K562 (cell line): ENCODE measurements around the gene SLC8A2. TPM values are rescaled to one million over a fixed set of nuclear protein-coding genes. Genes with fewer than 3 reads are reported as not detected.

Source experiments
- ATAC-seq: fragments of 200-7000 bp; cut with Tn5 transposase; 3 replicates; pipeline ENCODE4 v1.9.1; 2020; ENCODE audit warnings: moderate library complexity
- BruUV-seq: library from RNA; stranded (reverse); fragments of 400-500 nt; replicated peaks from 2 replicates; lab custom pipeline; 2021; lab: Mats Ljungman, UMichigan
- CTCF ChIA-PET: fragments of 300-600 bp; formaldehyde crosslinking; extraction: SDS; loops from one replicate; lab custom pipeline; 2021; ENCODE audit warnings: low intra/inter-chr PET ratio; lab: Yijun Ruan, JAX
- POLR2A ChIA-PET: fragments of 300-600, 350-650 bp; sonication (Branson Sonifier 250); formaldehyde crosslinking; extraction: SDS; loops from one replicate; lab custom pipeline; 2021; ENCODE audit warnings: antibody characterized with exemption, inconsistent platforms; lab: Yijun Ruan, JAX
- DNase-seq, 4 experiments: peaks; one replicate each; pipeline versions ENCODE4 v3.0.0 to v3.0.0-alpha.2; 2011 to 2018; ENCODE audit warnings: low spot score in 3 of 4, mixed read lengths in 3 of 4; ENCODE audit errors: extremely low read depth in 1 of 4
- FAIRE-seq: peaks from 2 replicates; lab custom pipeline; 2011; peaks lifted over from hg19 to GRCh38; lab: Jason Lieb, UNC
- H2AFZ ChIP-seq: 2 replicates; pipeline ENCODE4 v1.6.0; 2011; ENCODE audit warnings: low read depth, low read length, control low read depth, inconsistent platforms
- H3K27ac ChIP-seq: fragments of 200-600 bp; 3 replicates; pipeline ENCODE4 v1.8.0; 2011; ENCODE audit warnings: low read depth, mild to moderate bottlenecking, control low read depth, inconsistent platforms, low read length, moderate library complexity, mixed read lengths; ENCODE audit errors: extremely low read depth
- H3K27me3 ChIP-seq, 2 experiments: fragments of 300-600 bp in 1 of 2; 2 replicates in 1 of 2; 3 replicates in 1 of 2; pipeline versions ENCODE4 v1.6.0 to v1.8.0; 2011; ENCODE audit warnings: inconsistent platforms in 2 of 2, low read length in 2 of 2, mild to moderate bottlenecking in 1 of 2, mixed read lengths in 1 of 2, moderate library complexity in 1 of 2; ENCODE audit not compliant: control insufficient read depth in 2 of 2, insufficient read depth in 2 of 2
- H3K36me3 ChIP-seq: fragments of 300-600 bp; 3 replicates; pipeline ENCODE4 v1.8.0; 2011; ENCODE audit warnings: mild to moderate bottlenecking, low read length, inconsistent platforms; ENCODE audit not compliant: control insufficient read depth, insufficient read depth
- H3K4me1 ChIP-seq, 2 experiments: fragments of 200-600 bp in 1 of 2; replicated peaks in 1 of 2; 2 replicates in 1 of 2; 3 replicates in 1 of 2; pipeline versions ENCODE4 v1.5.1 to v1.8.0; 2011; ENCODE audit warnings: inconsistent platforms in 2 of 2, low read length in 2 of 2, mild to moderate bottlenecking in 1 of 2, mixed read lengths in 1 of 2, moderate library complexity in 1 of 2; ENCODE audit not compliant: control insufficient read depth in 2 of 2, insufficient read depth in 2 of 2
- H3K4me2 ChIP-seq: 2 replicates; pipeline ENCODE4 v1.6.1; 2011; ENCODE audit warnings: low read length, control low read depth, inconsistent platforms, mixed read lengths; ENCODE audit not compliant: insufficient read depth
- H3K4me3 ChIP-seq: fragments of 200-600 bp; sonication (generic), shearing (Covaris generic); 2 replicates; pipeline ENCODE4 v1.5.1; 2016; ENCODE audit warnings: control low read depth, inconsistent platforms
- H3K79me2 ChIP-seq: fragments of 200-600 bp; 3 replicates; pipeline ENCODE4 v1.8.0; 2011; ENCODE audit warnings: low read length, inconsistent platforms; ENCODE audit not compliant: control insufficient read depth, insufficient read depth
- H3K9ac ChIP-seq, 2 experiments: 2 replicates each; pipeline versions ENCODE4 v1.6.0 to v1.6.1; 2011; ENCODE audit warnings: low read depth in 2 of 2, low read length in 2 of 2, control low read depth in 1 of 2, inconsistent platforms in 1 of 2, mild to moderate bottlenecking in 1 of 2, mixed read lengths in 1 of 2; ENCODE audit not compliant: insufficient read depth in 1 of 2
- H3K9me1 ChIP-seq: one replicate; pipeline ENCODE4 v1.6.0; 2011; ENCODE audit warnings: inconsistent platforms, mild to moderate bottlenecking, low read length, moderate library complexity; ENCODE audit not compliant: control insufficient read depth, insufficient read depth
- H3K9me3 ChIP-seq: replicated peaks from 2 replicates; pipeline ENCODE4 v1.5.1; 2011; ENCODE audit warnings: low read depth, low read length, inconsistent platforms; ENCODE audit not compliant: control insufficient read depth, insufficient read depth
- H4K20me1 ChIP-seq: replicated peaks from 2 replicates; pipeline ENCODE4 v1.6.1; 2011; ENCODE audit warnings: low read length, inconsistent platforms, mixed read lengths; ENCODE audit not compliant: control insufficient read depth, insufficient read depth
- CCNT2 ChIP-seq: IDR thresholded peaks from 2 replicates; pipeline ENCODE4 v1.6.1; 2011; ENCODE audit warnings: borderline replicate concordance, low read depth, mild to moderate bottlenecking, moderate library complexity, mixed read lengths, low read length; ENCODE audit not compliant: insufficient read length; ENCODE audit errors: extremely low read depth
- E2F3 ChIP-seq: fragments of 250-450 bp; sonication (Bioruptor Pico); IDR thresholded peaks from 2 replicates; pipeline ENCODE4 v1.4.0; 2020; ENCODE audit warnings: mild to moderate bottlenecking
- FIP1L1 ChIP-seq: fragments of 200-400 bp; formaldehyde crosslinking; IDR thresholded peaks from 2 replicates; pipeline ENCODE4 v1.6.1; 2018; ENCODE audit warnings: mild to moderate bottlenecking, low read depth, low read length; ENCODE audit not compliant: poor library complexity, severe bottlenecking
- FOXJ3 ChIP-seq: sonication (generic); formaldehyde crosslinking; IDR thresholded peaks from 2 replicates; pipeline ENCODE4 v1.4.0; 2020; ENCODE audit warnings: mild to moderate bottlenecking, missing genetic modification reagents
- NR2C2 ChIP-seq, 2 experiments: fragments of 200-800 bp in 1 of 2; sonication (Bioruptor generic) in 1 of 2; sonication (generic) in 1 of 2; formaldehyde crosslinking in 1 of 2; IDR thresholded peaks; 2 replicates each; pipeline versions ENCODE4 v1.6.1 to v1.8.0; 2016 to 2022; ENCODE audit warnings: mild to moderate bottlenecking in 1 of 2, missing compliant biosample characterization in 1 of 2, missing genetic modification characterization in 1 of 2, missing genetic modification reagents in 1 of 2
- RFX1 ChIP-seq: fragments of 450-650 bp; IDR thresholded peaks from 2 replicates; pipeline ENCODE4 v1.6.1; 2016; ENCODE audit warnings: mild to moderate bottlenecking, moderate library complexity
- ZNF75A ChIP-seq: fragments of 450-650 bp; formaldehyde crosslinking; IDR thresholded peaks from 2 replicates; pipeline ENCODE4 v1.4.0; 2020; ENCODE audit warnings: mild to moderate bottlenecking
- WGBS: fragments of 100-300 bp; shearing (Covaris generic); methylation state at CpG from one replicate; pipeline ENCODE4 v1.1.6; 2016; ENCODE audit warnings: low coverage, mixed read lengths; ENCODE audit not compliant: insufficient coverage; ENCODE audit errors: missing lambda C conversion rate; 5-methylcytosine and 5-hydroxymethylcytosine counted together
- in situ Hi-C: fragments of 300-500 bp; cut with MboI; formaldehyde crosslinking; loops from 4 replicates; pipeline ENCODE4 v1.15.0; 2018; ENCODE audit warnings: inconsistent platforms, mixed read lengths
- intact Hi-C: fragments of 100-400 bp; cut with micrococcal nuclease; formaldehyde crosslinking; loops from 2 replicates; pipeline ENCODE4 v1.14.2; 2022
- polyA plus RNA-seq, 8 experiments: library from polyadenylated mRNA; depleted of rRNA in 4 of 8; stranded (reverse) in 5 of 8; unstranded in 3 of 8; fragments of >200 nt; fragmentation: Nextera tagmentation in 2 of 8; fragmentation: Illumina TruSeq in 1 of 8; extraction: Ambion mirVana in 2 of 8; extraction: Trizol in 1 of 8; gene quantifications; 2 replicates each; pipeline versions ENCODE4 v1.2.1 to v1.2.3, GENCODE V29; 2011 to 2014; ENCODE audit warnings: inconsistent platforms in 1 of 8, missing spikeins in 1 of 8
- total RNA-seq, 7 experiments: library from RNA; depleted of rRNA in 6 of 7; stranded (reverse); fragments of >200 nt in 6 of 7; fragmentation: Illumina TruSeq in 2 of 7; extraction: Trizol in 2 of 7; gene quantifications; 2 replicates each; pipeline versions ENCODE4 v1.2.1 to v1.2.3, GENCODE V29; 2011 to 2021; ENCODE audit warnings: low replicate concordance in 1 of 7

SLC8A2 gene
- total and polyA plus RNA-seq, 9 of the 15 experiments (the other 6 are each of a cell fraction or from before 2014, with no cell fraction given) = 0.07 to 0.66 (median 0.24) TPM; not detected in 3

- in situ Hi-C loops (no loop called here), intact Hi-C loops (no loop called here)
- no peaks in the 10 kb centered on the region for H3K9me3 ChIP-seq
- no peaks in the 10 kb centered on the region for H4K20me1 ChIP-seq
- DNase-seq = no peak
- CTCF ChIA-PET = no interaction called here
- BruUV-seq = no TSS peak
- ATAC-seq = no peak
- no peak for FAIRE-seq
- H3K4me2 ChIP-seq = no peak overlapping the region
- no peak overlapping the region for H3K9ac ChIP-seq
- H3K27me3 ChIP-seq = peaks cover 22 to 49% of the 10 kb centered on the region in 2 experiments
- H3K4me1 ChIP-seq = peaks cover 0 to 9% of the 10 kb centered on the region in 2 experiments; a peak in 1 of 5 replicates
- POLR2A ChIA-PET = interaction anchor here (0.9 kb wide), 1 partner anchor 11 kb away, joined by 7 read pairs; no protein-coding TSS in a partner anchor
- TF ChIP-seq CCNT2 = no peak
- no peak for TF ChIP-seq NR2C2 (CRISPR knock-in tag; IDR thresholded peaks at IDR 0.05)
- TF ChIP-seq NR2C2 (tag; IDR thresholded peaks at IDR 0.05) = no peak
- TF ChIP-seq FOXJ3 (CRISPR knock-in tag) = no peak
- no peak for TF ChIP-seq ZNF75A (CRISPR knock-in tag)
- no peak for TF ChIP-seq E2F3 (CRISPR knock-in tag)
- no peak for TF ChIP-seq RFX1
- no peak for TF ChIP-seq FIP1L1
- H3K36me3 ChIP-seq = no peaks in the 10 kb centered on the region
- no peaks in the 10 kb centered on the region for H3K9me1 ChIP-seq
- no peak overlapping the region for H2AFZ ChIP-seq
- no peak overlapping the region for H3K4me3 ChIP-seq
- H3K27ac ChIP-seq = no peak overlapping the region
- no peaks in the 10 kb centered on the region for H3K79me2 ChIP-seq
- WGBS = 3% methylated on average over 4 of the region's 5 CpGs
Observed at GRCh38 chr19:47458672-47459071, 13.0 kb downstream of the SLC8A2 start.
